GM12864 (cell line): ENCODE data around the gene PRKRA.

Experiments used
- DNase-seq: peaks from one replicate; pipeline ENCODE4 v3.0.0-alpha.2; 2011; ENCODE audit warnings: low read depth
- H3K4me3 ChIP-seq: 2 replicates; pipeline ENCODE4 v1.5.1; 2011; ENCODE audit warnings: mild to moderate bottlenecking, low read depth, low read length, control low read depth
- CTCF ChIP-seq: IDR thresholded peaks from 2 replicates; pipeline ENCODE4 v1.5.1; 2011; ENCODE audit warnings: low read depth, mild to moderate bottlenecking, moderate library complexity, low read length, control low read depth, inconsistent platforms; ENCODE audit errors: missing control alignments

The PRKRA gene

DNA sequence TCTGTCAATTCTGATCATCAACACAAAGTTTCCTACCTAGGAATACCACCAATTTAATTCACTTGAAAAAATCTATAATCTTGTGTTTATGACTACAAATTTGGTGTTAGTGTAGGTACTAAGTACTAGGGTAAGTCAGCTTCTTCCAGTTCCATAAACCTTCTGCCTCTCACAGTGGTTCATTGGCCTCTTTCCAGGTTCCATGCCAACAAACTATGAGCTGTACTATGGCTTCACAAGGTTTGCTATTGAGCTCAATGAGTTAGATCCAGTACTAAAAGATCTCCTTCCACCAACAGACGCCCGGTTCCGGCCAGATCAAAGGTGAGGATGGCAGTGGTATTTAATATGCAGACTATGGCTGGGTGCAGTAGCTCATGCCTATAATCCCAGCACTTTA is 58.8 kb downstream of the PRKRA start:
- no peak overlapping the region for H3K4me3 ChIP-seq
- no peak for TF ChIP-seq CTCF
- DNase-seq: no peak

DNA sequence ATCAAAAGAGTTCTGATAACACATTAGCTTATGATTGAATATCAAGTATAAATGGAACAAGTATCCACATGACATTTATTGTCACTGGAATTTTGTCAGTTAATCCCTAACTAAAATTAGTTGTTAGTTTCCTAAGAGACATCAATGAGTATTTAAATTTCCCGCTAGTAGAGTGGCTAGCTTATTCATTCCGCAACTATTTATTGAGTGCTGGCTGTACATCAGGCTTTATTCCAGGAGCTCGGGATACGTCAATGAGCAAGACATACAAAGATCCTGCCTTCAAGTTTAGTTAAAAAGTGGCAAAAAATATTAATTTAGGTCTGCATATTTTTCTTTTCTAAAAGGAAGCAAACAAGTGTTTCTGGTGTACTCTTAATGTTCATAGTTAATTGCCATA is 59.3 kb downstream of the PRKRA start:
- DNase-seq: no peak
- no peak overlapping the region for H3K4me3 ChIP-seq
- TF ChIP-seq CTCF: no peak

DNA sequence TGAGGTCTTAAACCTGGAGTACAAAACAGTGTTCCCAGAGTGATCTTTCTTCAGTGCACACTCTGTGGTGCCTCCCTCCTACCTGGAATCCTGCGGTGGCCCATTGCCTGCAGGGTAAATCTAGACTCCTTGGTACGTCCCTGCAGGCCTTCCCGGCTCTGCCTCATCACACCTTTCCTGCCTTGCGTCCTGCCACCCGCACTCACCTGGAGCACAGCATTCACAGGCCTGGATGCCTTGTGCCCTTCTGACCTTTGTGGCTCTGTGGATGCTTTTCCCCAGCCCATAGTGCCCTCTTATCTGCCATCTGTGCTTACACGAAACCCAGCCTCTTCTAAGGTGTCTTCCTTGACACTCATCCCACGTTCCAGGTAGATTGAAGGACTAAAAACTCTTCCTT is 62.7 kb downstream of the PRKRA start:
- no peak overlapping the region for H3K4me3 ChIP-seq
- DNase-seq: no peak
- no peak for TF ChIP-seq CTCF

GRCh38 chr2:178386986-178387597 is 63.9 kb downstream of the PRKRA start:
- H3K4me3 ChIP-seq: no peak overlapping the region
- TF ChIP-seq CTCF: no peak
- DNase-seq: no peak

- no peak overlapping the region for H3K4me3 ChIP-seq
- DNase-seq: no peak
- no peak for TF ChIP-seq CTCF
Measured at GRCh38 chr2:178385595-178386148, 65.3 kb downstream of the PRKRA start.

DNA sequence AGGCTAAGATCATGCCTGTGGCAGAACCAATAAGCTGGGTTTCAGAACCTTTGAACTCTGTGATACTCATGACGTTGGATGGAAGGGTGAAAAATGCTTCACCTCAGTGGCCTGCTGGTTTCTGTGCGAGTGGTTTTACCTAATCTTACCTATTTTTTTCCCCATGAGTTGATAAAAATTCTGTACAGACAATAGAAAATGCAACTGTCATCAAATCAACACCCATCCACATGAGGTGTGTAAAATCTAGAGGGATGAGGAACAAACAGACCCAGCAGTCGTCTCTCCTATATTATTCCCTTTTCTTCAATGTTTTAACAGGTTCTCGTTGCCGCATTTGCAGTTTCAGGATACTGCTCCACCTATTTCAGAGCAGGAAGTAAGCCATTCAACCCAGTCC is 67.3 kb downstream of the PRKRA start:
- no peak for TF ChIP-seq CTCF
- H3K4me3 ChIP-seq: no peak overlapping the region
- DNase-seq: no peak
